Left ventricle myocardium superior (tissue), 1 donor: ENCODE measurements around the gene AAMP. TPM values are rescaled to one million over a fixed set of nuclear protein-coding genes. Genes with fewer than 3 reads are reported as not detected.
A peak's percentile ranks its signal among the peaks of the same experiment; 100 is the strongest.
"Not testable (repeated sequence)": the region's sequence is repeated elsewhere in the genome, so short reads cannot be mapped to it uniquely, and the experiment has no call there.

ENCODE experiments used
- ATAC-seq: fragments of 200-7000 bp; cut with Tn5 transposase; one replicate; pipeline ENCODE4 v1.9.1; 2020; ENCODE audit warnings: mild to moderate bottlenecking, moderate library complexity
- DNase-seq: peaks from one replicate; pipeline ENCODE4 v3.0.0-alpha.2; 2020
- intact Hi-C: fragments of 100-400 bp; cut with micrococcal nuclease; formaldehyde crosslinking; loops from one replicate; pipeline ENCODE4 v1.11.0; 2022
- total RNA-seq: library from RNA; stranded (reverse); fragmentation: NEBNext Ultra II Directional; extraction: Animal tissue kit (Norgen Biotek cat#: 25700); gene quantifications from one replicate; pipeline ENCODE4 v1.2.1, GENCODE V29; 2021
- donor health status: DM: no; HTN: yes; CAD: no; lungs with severe emphysema.

The AAMP gene
- total RNA-seq, 1 donor from 2014 or later, result 47.7 TPM

GRCh38 chr2:218278531-218279360 lies 8.8 kb upstream of the AAMP start:
- DNase-seq, result no peak
- no peak for ATAC-seq
- intact Hi-C loops, result no loop called here

- ATAC-seq (no peak), DNase-seq (no peak)
- intact Hi-C loops, result no loop called here
Observed at GRCh38 chr2:218277921-218278320, 8.0 kb upstream of the AAMP start.

GRCh38 chr2:218276986-218277755 lies 7.2 kb upstream of the AAMP start:
- DNase-seq (no peak), ATAC-seq (no peak)
- intact Hi-C loops, result no loop called here

GRCh38 chr2:218275371-218276072 lies 5.6 kb upstream of the AAMP start:
- no peak for DNase-seq
- intact Hi-C loops, result no loop called here
- no peak for ATAC-seq

- DNase-seq (no peak), ATAC-seq (no peak)
- intact Hi-C loops, result no loop called here
Observed at GRCh38 chr2:218274586-218274985, 4.6 kb upstream of the AAMP start.

GRCh38 chr2:218273908-218274249 lies 3.9 kb upstream of the AAMP start:
- intact Hi-C loops, result no loop called here
- DNase-seq (no peak), ATAC-seq (no peak)

GRCh38 chr2:218273214-218273907 lies 3.4 kb upstream of the AAMP start:
- ATAC-seq, DNase-seq, intact Hi-C loops: not testable (repeated sequence)

GRCh38 chr2:218272531-218273212 lies 2.7 kb upstream of the AAMP start:
- peak; percentile 84 for DNase-seq
- ATAC-seq, result peak; percentile 47
- intact Hi-C loops, result no loop called here

GRCh38 chr2:218271865-218272530 lies 2.1 kb upstream of the AAMP start:
- no peak for DNase-seq
- ATAC-seq, result no peak
- intact Hi-C loops, result no loop called here

- intact Hi-C loops, result no loop called here
- DNase-seq (no peak), ATAC-seq (no peak)
Observed at GRCh38 chr2:218271487-218271797, 1.5 kb upstream of the AAMP start.

- no peak for DNase-seq
- ATAC-seq, result no peak
- intact Hi-C loops, result no loop called here
Observed at GRCh38 chr2:218270721-218271486, 967 bp upstream of the AAMP start.

- no peak for ATAC-seq
- DNase-seq, result no peak
- intact Hi-C loops, result no loop called here
Observed at GRCh38 chr2:218267259-218267658, 2.7 kb downstream of the AAMP start.

- DNase-seq (no peak), ATAC-seq (no peak)
- intact Hi-C loops, result no loop called here
Observed at GRCh38 chr2:218266316-218266979, 3.5 kb downstream of the AAMP start.

- ATAC-seq (no peak), DNase-seq (no peak)
Observed at GRCh38 chr2:218265626-218266025, 4.3 kb downstream of the AAMP start.

GRCh38 chr2:218264773-218265561 lies 5.0 kb downstream of the AAMP start:
- ATAC-seq, result no peak
- DNase-seq, result no peak
- intact Hi-C loops, result no loop called here

More at GRCh38 chr2:218265626-218266025, 4.3 kb downstream of the AAMP start:
- intact Hi-C loops, result no loop called here

- DNase-seq, result no peak
- intact Hi-C loops, result no loop called here
- ATAC-seq, result no peak
Observed at GRCh38 chr2:218263817-218264641, 5.9 kb downstream of the AAMP start.
